PFSK-1 (cell line): ENCODE data around the gene BTBD19.

Experiments used
- POLR2AphosphoS5 ChIP-seq: IDR thresholded peaks from 2 replicates; pipeline ENCODE4 v1.6.1; 2012; ENCODE audit warnings: low read depth, mild to moderate bottlenecking, control low read depth, low read length, moderate library complexity
- REST ChIP-seq, 2 experiments: IDR thresholded peaks; 2 replicates each; pipeline versions ENCODE4 v1.6.1 to v1.8.0; 2011 to 2012; ENCODE audit warnings: low read depth in 2 of 2, low read length in 2 of 2, control low read depth in 1 of 2, inconsistent platforms in 1 of 2, mild to moderate bottlenecking in 1 of 2, moderate library complexity in 1 of 2; ENCODE audit not compliant: insufficient read depth in 1 of 2

GRCh38 chr1:44775930-44776729, 32.2 kb upstream of the BTBD19 start:
- no peak for TF ChIP-seq POLR2AphosphoS5
- no peak for TF ChIP-seq REST (IDR thresholded peaks at IDR 0.05; ENCODE audit: insufficient read depth in 1 of 2, low read depth in 2 of 2, low read length in 2 of 2)
